K562 (cell line): ENCODE data around the gene HSD17B8. TPM values are rescaled to one million over a fixed set of nuclear protein-coding genes. Genes with fewer than 3 reads are reported as not detected.

Experiments
- COPS2 ChIP-seq: fragments of 450-650 bp; conservative IDR thresholded peaks from 2 replicates; pipeline ENCODE4 v1.6.1; 2016; ENCODE audit warnings: mild to moderate bottlenecking, moderate library complexity
- DDX20 ChIP-seq: fragments of 450-650 bp; IDR thresholded peaks from 2 replicates; pipeline ENCODE4 v1.6.1; 2016; ENCODE audit warnings: missing genetic modification characterization, low read depth, mild to moderate bottlenecking, missing compliant biosample characterization, moderate library complexity
- FOSL1 ChIP-seq: fragments of 200-800 bp; sonication (Bioruptor generic); conservative IDR thresholded peaks from 2 replicates; pipeline ENCODE4 v1.6.1; 2016; ENCODE audit warnings: missing genetic modification characterization, missing compliant biosample characterization
- FOXA1 ChIP-seq: fragments of 450-650 bp; IDR thresholded peaks from 2 replicates; pipeline ENCODE4 v1.6.1; 2016; ENCODE audit warnings: mild to moderate bottlenecking, borderline replicate concordance
- MYC ChIP-seq, 2 experiments: fragments of 250-450 bp in 1 of 2; sonication (Bioruptor Pico) in 1 of 2; IDR thresholded peaks; 2 replicates each; pipeline versions ENCODE4 v1.5.1 to v1.6.1; 2012 to 2021; ENCODE audit warnings: low read depth in 2 of 2, borderline replicate concordance in 1 of 2, improper control_type of control experiment in 1 of 2, low read length in 1 of 2, mild to moderate bottlenecking in 1 of 2, moderate library complexity in 1 of 2
- PRPF4 ChIP-seq: fragments of 200-400 bp; formaldehyde crosslinking; IDR thresholded peaks from one replicate; pipeline ENCODE4 v1.6.1; 2017; ENCODE audit warnings: low read length, low read depth, mild to moderate bottlenecking; ENCODE audit not compliant: insufficient read depth, poor library complexity, severe bottlenecking
- TAF9B ChIP-seq: fragments of 450-650 bp; IDR thresholded peaks from 2 replicates; pipeline ENCODE4 v1.6.1; 2018; ENCODE audit warnings: mild to moderate bottlenecking; ENCODE audit not compliant: partially characterized antibody
- ZNF217 ChIP-seq: sonication (generic); formaldehyde crosslinking; IDR thresholded peaks from 2 replicates; pipeline ENCODE4 v1.8.0; 2022; ENCODE audit warnings: mild to moderate bottlenecking, missing genetic modification reagents
- polyA plus RNA-seq, 8 experiments: library from polyadenylated mRNA; depleted of rRNA in 4 of 8; stranded (reverse) in 5 of 8; unstranded in 3 of 8; fragments of >200 nt; fragmentation: Nextera tagmentation in 2 of 8; fragmentation: Illumina TruSeq in 1 of 8; extraction: Ambion mirVana in 2 of 8; extraction: Trizol in 1 of 8; gene quantifications; 2 replicates each; pipeline versions ENCODE4 v1.2.1 to v1.2.3, GENCODE V29; 2011 to 2014; ENCODE audit warnings: inconsistent platforms in 1 of 8, missing spikeins in 1 of 8
- total RNA-seq, 7 experiments: library from RNA; depleted of rRNA in 6 of 7; stranded (reverse); fragments of >200 nt in 6 of 7; fragmentation: Illumina TruSeq in 2 of 7; extraction: Trizol in 2 of 7; gene quantifications; 2 replicates each; pipeline versions ENCODE4 v1.2.1 to v1.2.3, GENCODE V29; 2011 to 2021; ENCODE audit warnings: low replicate concordance in 1 of 7
- TF ChIP-seq, protein P1 (sequence below), 2 experiments: fragments of 450-650 bp; IDR thresholded peaks; 2 replicates each; pipeline ENCODE4 v1.6.1; 2016; ENCODE audit warnings: mild to moderate bottlenecking in 2 of 2, borderline replicate concordance in 1 of 2, low read depth in 1 of 2, moderate library complexity in 1 of 2
- TF ChIP-seq, protein P2 (sequence below): fragments of 450-650 bp; formaldehyde crosslinking; IDR thresholded peaks from 2 replicates; pipeline ENCODE4 v1.4.0; 2022; ENCODE audit warnings: mild to moderate bottlenecking, moderate library complexity
- TF ChIP-seq, protein P3 (sequence below), 3 experiments: fragments of 200-800 bp in 1 of 3; fragments of 250-450 bp in 1 of 3; fragments of 450-650 bp in 1 of 3; sonication (Bioruptor Pico) in 1 of 3; sonication (Bioruptor generic) in 1 of 3; formaldehyde crosslinking in 1 of 3; IDR thresholded peaks; 2 replicates each; pipeline versions ENCODE4 v1.6.1 to v1.8.0; 2016 to 2022; ENCODE audit warnings: mild to moderate bottlenecking in 2 of 3, missing genetic modification characterization in 2 of 3, missing compliant biosample characterization in 1 of 3, moderate library complexity in 1 of 3

Gene HSD17B8
- total and polyA plus RNA-seq, 9 of the 15 experiments (the other 6 are each of a cell fraction or from before 2014, with no cell fraction given): 3.7 to 35.2 (median 14.2) TPM

DNA sequence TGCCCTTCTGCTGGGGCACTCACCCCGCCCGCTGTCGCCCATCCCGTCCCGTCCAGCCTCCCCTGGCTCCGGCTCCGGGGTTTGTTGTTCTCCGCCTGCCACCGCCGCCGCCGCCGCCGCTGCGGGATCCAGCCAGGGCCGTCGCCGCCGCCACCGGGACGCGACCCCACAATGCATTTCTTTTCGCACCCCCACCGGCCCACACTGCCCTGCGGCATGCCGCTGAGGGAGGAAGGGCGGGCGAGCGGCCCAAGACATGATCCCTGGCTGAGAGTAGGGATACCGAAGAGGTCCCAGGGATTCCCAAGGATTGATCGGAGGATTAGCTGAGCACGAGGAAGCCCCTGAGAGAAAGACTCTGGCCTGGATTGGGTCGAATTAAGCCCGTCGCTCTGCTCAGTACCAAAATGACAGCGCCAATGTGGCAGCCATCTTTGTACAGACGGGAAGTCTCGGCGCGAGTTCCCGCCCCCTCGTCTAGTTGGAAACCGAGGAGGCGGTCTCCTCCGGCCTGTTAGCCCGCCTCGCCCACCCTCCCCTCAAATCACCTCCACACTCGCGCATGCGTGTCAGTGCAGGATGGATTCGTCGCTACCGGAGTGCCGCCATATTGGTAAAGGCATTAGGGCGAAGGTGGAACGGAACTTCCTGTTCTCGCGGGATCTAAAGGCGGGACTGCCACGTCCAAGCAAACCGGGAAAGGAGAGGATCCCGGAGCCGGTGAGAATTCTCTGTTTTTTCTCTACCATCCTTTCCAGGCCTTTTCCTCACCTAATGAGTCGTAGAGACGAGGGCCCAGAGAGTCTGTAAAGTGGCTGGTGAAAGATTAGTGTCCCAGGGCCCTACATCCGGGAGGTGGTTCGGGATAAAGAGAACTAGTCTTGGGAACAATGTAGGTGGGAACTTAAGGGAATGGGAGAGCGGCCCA, 4.0 kb upstream of the HSD17B8 start, which contains the start of the genes RXRB and SLC39A7 (continued):
- TF ChIP-seq, protein P1, sequence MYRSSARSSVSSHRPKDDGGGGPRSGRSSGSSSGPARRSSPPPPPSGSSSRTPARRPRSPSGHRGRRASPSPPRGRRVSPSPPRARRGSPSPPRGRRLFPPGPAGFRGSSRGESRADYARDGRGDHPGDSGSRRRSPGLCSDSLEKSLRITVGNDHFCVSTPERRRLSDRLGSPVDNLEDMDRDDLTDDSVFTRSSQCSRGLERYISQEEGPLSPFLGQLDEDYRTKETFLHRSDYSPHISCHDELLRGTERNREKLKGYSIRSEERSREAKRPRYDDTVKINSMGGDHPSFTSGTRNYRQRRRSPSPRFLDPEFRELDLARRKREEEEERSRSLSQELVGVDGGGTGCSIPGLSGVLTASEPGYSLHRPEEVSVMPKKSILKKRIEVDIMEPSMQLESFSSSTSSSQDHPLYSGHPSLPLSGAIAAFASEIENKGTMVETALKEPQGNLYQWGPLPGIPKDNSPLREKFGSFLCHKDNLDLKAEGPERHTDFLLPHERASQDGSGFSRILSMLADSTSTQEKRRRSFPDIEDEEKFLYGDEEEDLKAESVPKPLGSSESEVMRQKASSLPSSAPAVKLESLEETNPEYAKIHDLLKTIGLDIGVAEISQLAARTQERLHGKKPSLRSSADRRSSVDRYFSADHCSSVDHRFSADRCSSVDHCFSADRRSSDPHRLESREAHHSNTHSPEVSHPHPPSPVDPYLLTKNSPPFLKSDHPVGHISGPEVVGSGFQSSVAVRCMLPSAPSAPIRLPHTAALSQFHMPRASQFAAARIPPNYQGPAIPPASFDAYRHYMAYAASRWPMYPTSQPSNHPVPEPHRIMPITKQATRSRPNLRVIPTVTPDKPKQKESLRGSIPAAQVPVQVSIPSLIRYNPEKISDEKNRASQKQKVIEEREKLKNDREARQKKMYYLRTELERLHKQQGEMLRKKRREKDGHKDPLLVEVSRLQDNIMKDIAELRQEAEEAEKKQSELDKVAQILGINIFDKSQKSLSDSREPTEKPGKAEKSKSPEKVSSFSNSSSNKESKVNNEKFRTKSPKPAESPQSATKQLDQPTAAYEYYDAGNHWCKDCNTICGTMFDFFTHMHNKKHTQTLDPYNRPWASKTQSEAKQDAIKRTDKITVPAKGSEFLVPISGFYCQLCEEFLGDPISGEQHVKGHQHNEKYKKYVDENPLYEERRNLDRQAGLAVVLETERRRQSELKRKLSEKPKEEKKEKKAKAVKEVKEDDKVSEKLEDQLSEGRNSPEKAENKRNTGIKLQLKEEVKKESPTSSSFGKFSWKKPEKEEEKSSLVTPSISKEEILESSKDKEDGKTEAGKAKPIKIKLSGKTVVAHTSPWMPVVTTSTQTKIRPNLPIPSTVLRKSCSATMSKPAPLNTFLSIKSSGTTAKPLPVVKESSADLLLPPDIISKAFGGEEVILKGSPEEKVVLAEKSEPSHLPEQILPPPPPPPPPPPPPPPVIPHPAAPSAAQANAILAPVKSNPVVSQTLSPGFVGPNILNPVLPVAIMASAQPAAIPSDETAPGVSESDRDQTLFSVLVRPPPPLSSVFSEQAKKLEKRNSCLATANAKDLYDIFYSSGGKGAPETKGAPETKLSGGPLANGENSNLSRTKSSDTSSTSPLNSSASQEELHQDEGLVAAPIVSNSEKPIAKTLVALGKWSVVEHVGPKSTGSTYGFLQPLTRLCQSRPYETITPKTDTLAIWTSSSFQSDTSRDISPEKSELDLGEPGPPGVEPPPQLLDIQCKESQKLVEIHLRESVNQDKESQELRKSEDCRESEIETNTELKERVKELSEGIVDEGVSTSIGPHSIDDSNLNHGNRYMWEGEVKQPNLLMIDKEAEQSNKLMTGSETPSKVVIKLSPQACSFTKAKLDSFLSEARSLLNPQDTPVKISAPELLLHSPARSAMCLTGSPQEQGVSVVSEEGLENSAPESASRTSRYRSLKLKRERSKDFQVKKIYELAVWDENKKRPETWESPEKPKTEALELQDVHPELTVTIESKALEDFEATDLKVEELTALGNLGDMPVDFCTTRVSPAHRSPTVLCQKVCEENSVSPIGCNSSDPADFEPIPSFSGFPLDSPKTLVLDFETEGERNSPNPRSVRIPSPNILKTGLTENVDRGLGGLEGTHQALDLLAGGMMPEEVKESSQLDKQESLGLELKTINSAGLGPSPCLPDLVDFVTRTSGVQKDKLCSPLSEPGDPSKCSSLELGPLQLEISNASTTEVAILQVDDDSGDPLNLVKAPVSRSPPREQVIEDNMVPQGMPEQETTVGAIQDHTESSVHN (IDR thresholded peaks at IDR 0.05; ENCODE audit: borderline replicate concordance in 1 of 2, low read depth in 1 of 2): peak in 1 of 2 experiments; percentile 65; a peak in 1 of 4 replicates
- no peak for TF ChIP-seq FOXA1
- TF ChIP-seq ZNF217 (CRISPR knock-in tag): no peak
- no peak for TF ChIP-seq COPS2
- no peak for TF ChIP-seq PRPF4
- TF ChIP-seq DDX20 (tag): no peak
- TF ChIP-seq, protein P2, sequence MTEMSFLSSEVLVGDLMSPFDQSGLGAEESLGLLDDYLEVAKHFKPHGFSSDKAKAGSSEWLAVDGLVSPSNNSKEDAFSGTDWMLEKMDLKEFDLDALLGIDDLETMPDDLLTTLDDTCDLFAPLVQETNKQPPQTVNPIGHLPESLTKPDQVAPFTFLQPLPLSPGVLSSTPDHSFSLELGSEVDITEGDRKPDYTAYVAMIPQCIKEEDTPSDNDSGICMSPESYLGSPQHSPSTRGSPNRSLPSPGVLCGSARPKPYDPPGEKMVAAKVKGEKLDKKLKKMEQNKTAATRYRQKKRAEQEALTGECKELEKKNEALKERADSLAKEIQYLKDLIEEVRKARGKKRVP: 0 out of 2 replicates have a peak, but pooled peaks have one; percentile 9
- peak; percentile 95 for TF ChIP-seq TAF9B
- TF ChIP-seq, protein P3, sequence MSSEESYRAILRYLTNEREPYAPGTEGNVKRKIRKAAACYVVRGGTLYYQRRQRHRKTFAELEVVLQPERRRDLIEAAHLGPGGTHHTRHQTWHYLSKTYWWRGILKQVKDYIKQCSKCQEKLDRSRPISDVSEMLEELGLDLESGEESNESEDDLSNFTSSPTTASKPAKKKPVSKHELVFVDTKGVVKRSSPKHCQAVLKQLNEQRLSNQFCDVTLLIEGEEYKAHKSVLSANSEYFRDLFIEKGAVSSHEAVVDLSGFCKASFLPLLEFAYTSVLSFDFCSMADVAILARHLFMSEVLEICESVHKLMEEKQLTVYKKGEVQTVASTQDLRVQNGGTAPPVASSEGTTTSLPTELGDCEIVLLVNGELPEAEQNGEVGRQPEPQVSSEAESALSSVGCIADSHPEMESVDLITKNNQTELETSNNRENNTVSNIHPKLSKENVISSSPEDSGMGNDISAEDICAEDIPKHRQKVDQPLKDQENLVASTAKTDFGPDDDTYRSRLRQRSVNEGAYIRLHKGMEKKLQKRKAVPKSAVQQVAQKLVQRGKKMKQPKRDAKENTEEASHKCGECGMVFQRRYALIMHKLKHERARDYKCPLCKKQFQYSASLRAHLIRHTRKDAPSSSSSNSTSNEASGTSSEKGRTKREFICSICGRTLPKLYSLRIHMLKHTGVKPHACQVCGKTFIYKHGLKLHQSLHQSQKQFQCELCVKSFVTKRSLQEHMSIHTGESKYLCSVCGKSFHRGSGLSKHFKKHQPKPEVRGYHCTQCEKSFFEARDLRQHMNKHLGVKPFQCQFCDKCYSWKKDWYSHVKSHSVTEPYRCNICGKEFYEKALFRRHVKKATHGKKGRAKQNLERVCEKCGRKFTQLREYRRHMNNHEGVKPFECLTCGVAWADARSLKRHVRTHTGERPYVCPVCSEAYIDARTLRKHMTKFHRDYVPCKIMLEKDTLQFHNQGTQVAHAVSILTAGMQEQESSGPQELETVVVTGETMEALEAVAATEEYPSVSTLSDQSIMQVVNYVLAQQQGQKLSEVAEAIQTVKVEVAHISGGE (CRISPR knock-in tag; IDR thresholded peaks at IDR 0.05): peak in 1 of 3 experiments; percentile 49; a peak in 2 of 6 replicates
- TF ChIP-seq FOSL1 (tag): peak; percentile 33
- TF ChIP-seq MYC (IDR thresholded peaks at IDR 0.05; ENCODE audit: low read depth, low read length): peak; percentile 64
- TF ChIP-seq MYC (CRISPR knock-in tag; IDR thresholded peaks at IDR 0.05; ENCODE audit: borderline replicate concordance, low read depth): peak; percentile 68; the same call in 1 of the 2 replicates
